ENCODE measurements around the gene PCDH15. TPM values are rescaled to one million over a fixed set of nuclear protein-coding genes. Genes with fewer than 3 reads are reported as not detected.

The PCDH15 gene
- total and polyA plus RNA-seq, 9 of the 15 experiments (the other 6 are each of a cell fraction or from before 2014, with no cell fraction given) = not detected

GRCh38 chr10:54587971-54588370 lies 213.1 kb downstream of the PCDH15 start:
- TF ChIP-seq NR2C2 (CRISPR knock-in tag; IDR thresholded peaks at IDR 0.05) = no peak
- no peak for TF ChIP-seq NR2C2 (tag; IDR thresholded peaks at IDR 0.05)
- no peak for TF ChIP-seq MAFF (IDR thresholded peaks at IDR 0.05; ENCODE audit: low read length)
- no peak for TF ChIP-seq RUNX1 (IDR thresholded peaks at IDR 0.05; ENCODE audit: low read depth)
- no peak for TF ChIP-seq ATF2 (CRISPR knock-in tag; IDR thresholded peaks at IDR 0.05)
- TF ChIP-seq ZNF324 (CRISPR knock-in tag; IDR thresholded peaks at IDR 0.05) = no peak
- no peak for TF ChIP-seq YY1 (IDR thresholded peaks at IDR 0.05; ENCODE audit: borderline replicate concordance in 1 of 3, control insufficient read depth in 1 of 3, extremely low read depth in 1 of 3, insufficient read depth in 3 of 3, insufficient read length in 1 of 3, insufficient replicate concordance in 2 of 3, low read depth in 1 of 3, low read length in 2 of 3)
- no peak for TF ChIP-seq ZNF778 (CRISPR knock-in tag; IDR thresholded peaks at IDR 0.05)
- no peak for TF ChIP-seq SMC3 (conservative IDR thresholded peaks at IDR 0.05; ENCODE audit: insufficient read depth, low read depth, low read length)
- no peak for TF ChIP-seq CREB3L1 (IDR thresholded peaks at IDR 0.05; ENCODE audit: borderline replicate concordance, low read depth)
- TF ChIP-seq ZNF518B (CRISPR knock-in tag; IDR thresholded peaks at IDR 0.05) = no peak
- no peak for TF ChIP-seq DNMT1 (IDR thresholded peaks at IDR 0.05)
- TF ChIP-seq MED1 (CRISPR knock-in tag; IDR thresholded peaks at IDR 0.05; ENCODE audit: borderline replicate concordance) = no peak
- H3K79me2 ChIP-seq (ENCODE audit: control insufficient read depth, insufficient read depth, low read length) = no peaks in the 10 kb centered on the region
- DNase-seq (ENCODE audit: extremely low read depth in 1 of 4, low spot score in 3 of 4) = no peak
- H3K9ac ChIP-seq (ENCODE audit: insufficient read depth in 1 of 2, low read depth in 2 of 2, low read length in 2 of 2) = no peak overlapping the region
- H3K9me1 ChIP-seq (ENCODE audit: control insufficient read depth, insufficient read depth, low read length) = no peaks in the 10 kb centered on the region
- no peak overlapping the region for H3K4me3 ChIP-seq
- H2AFZ ChIP-seq (ENCODE audit: low read depth, low read length) = no peak overlapping the region
- H3K27me3 ChIP-seq (ENCODE audit: control insufficient read depth in 2 of 2, insufficient read depth in 2 of 2, low read length in 2 of 2) = no peaks in the 10 kb centered on the region
- no peaks in the 10 kb centered on the region for H4K20me1 ChIP-seq (replicated peaks; ENCODE audit: control insufficient read depth, insufficient read depth, low read length)
- H3K36me3 ChIP-seq (ENCODE audit: control insufficient read depth, insufficient read depth, low read length) = no peaks in the 10 kb centered on the region
- in situ Hi-C loops (cut with MboI) (no loop called here), intact Hi-C loops (cut with micrococcal nuclease) (no loop called here)
- no TSS peak for BruUV-seq (replicated peaks)
- POLR2A ChIA-PET = interaction anchor here (0.6 kb wide), 1 partner anchor 997 kb away, joined by 3 read pairs; no protein-coding TSS in a partner anchor
- H3K9me3 ChIP-seq (replicated peaks; ENCODE audit: control insufficient read depth, insufficient read depth, low read depth, low read length) = no peaks in the 10 kb centered on the region
- ATAC-seq = no peak
- no peak overlapping the region for H3K4me2 ChIP-seq (ENCODE audit: insufficient read depth, low read length)
- H3K27ac ChIP-seq (ENCODE audit: extremely low read depth, low read depth, low read length) = no peak overlapping the region
- H3K4me1 ChIP-seq (replicated peaks in 1 of 2; ENCODE audit: control insufficient read depth in 2 of 2, insufficient read depth in 2 of 2, low read length in 2 of 2) = no peaks in the 10 kb centered on the region
- CTCF ChIA-PET (ENCODE audit: low intra/inter-chr PET ratio) = no interaction called here
- FAIRE-seq = no peak
- WGBS (ENCODE audit: insufficient coverage, low coverage, missing lambda C conversion rate) = 0% methylated on average over 2 of the region's 2 CpGs

Measured in K562 (cell line).